ENCODE measurements around the gene IQUB. TPM values are rescaled to one million over a fixed set of nuclear protein-coding genes. Genes with fewer than 3 reads are reported as not detected.

Gene IQUB
- total RNA-seq, 1 donor from 2014 or later = 0.63 TPM

GRCh38 chr7:123500878-123501489 is 33.4 kb downstream of the IQUB start:
- no peaks in the 10 kb centered on the region for H3K27me3 ChIP-seq (ENCODE audit: control insufficient read depth, insufficient read depth, low read length)
- no peak for DNase-seq (ENCODE audit: low read depth)
- H3K36me3 ChIP-seq (ENCODE audit: control insufficient read depth, insufficient read depth, low read length) = no peaks in the 10 kb centered on the region
- no peak overlapping the region for H3K4me3 ChIP-seq (ENCODE audit: low read depth, low read length)
- TF ChIP-seq CTCF (IDR thresholded peaks at IDR 0.05; ENCODE audit: insufficient read depth, low read length, poor library complexity, severe bottlenecking) = no peak

- H3K4me3 ChIP-seq (ENCODE audit: low read depth, low read length) = no peak overlapping the region
- no peak for TF ChIP-seq CTCF (IDR thresholded peaks at IDR 0.05; ENCODE audit: insufficient read depth, low read length, poor library complexity, severe bottlenecking)
- H3K36me3 ChIP-seq (ENCODE audit: control insufficient read depth, insufficient read depth, low read length) = no peaks in the 10 kb centered on the region
- H3K27me3 ChIP-seq (ENCODE audit: control insufficient read depth, insufficient read depth, low read length) = no peaks in the 10 kb centered on the region
- no peak for DNase-seq (ENCODE audit: low read depth)
Observed at GRCh38 chr7:123499211-123499970, 35.0 kb downstream of the IQUB start.

GRCh38 chr7:123498601-123499000 is 35.8 kb downstream of the IQUB start:
- no peaks in the 10 kb centered on the region for H3K36me3 ChIP-seq (ENCODE audit: control insufficient read depth, insufficient read depth, low read length)
- no peak for TF ChIP-seq CTCF (IDR thresholded peaks at IDR 0.05; ENCODE audit: insufficient read depth, low read length, poor library complexity, severe bottlenecking)
- H3K27me3 ChIP-seq (ENCODE audit: control insufficient read depth, insufficient read depth, low read length) = no peaks in the 10 kb centered on the region
- no peak for DNase-seq (ENCODE audit: low read depth)
- no peak overlapping the region for H3K4me3 ChIP-seq (ENCODE audit: low read depth, low read length)

- TF ChIP-seq CTCF (IDR thresholded peaks at IDR 0.05; ENCODE audit: insufficient read depth, low read length, poor library complexity, severe bottlenecking) = no peak
- H3K36me3 ChIP-seq (ENCODE audit: control insufficient read depth, insufficient read depth, low read length) = no peaks in the 10 kb centered on the region
- H3K27me3 ChIP-seq (ENCODE audit: control insufficient read depth, insufficient read depth, low read length) = no peaks in the 10 kb centered on the region
- no peak overlapping the region for H3K4me3 ChIP-seq (ENCODE audit: low read depth, low read length)
- DNase-seq (ENCODE audit: low read depth) = no peak
Observed at GRCh38 chr7:123498031-123498430, 36.4 kb downstream of the IQUB start.

GRCh38 chr7:123494193-123494796 is 40.1 kb downstream of the IQUB start:
- peak; percentile 67 for TF ChIP-seq CTCF (IDR thresholded peaks at IDR 0.05; ENCODE audit: insufficient read depth, low read length, poor library complexity, severe bottlenecking)
- Histone ChIP-seq H3K27me3 (ENCODE audit: control insufficient read depth, insufficient read depth, low read length) (no peaks in the 10 kb centered on the region), H3K36me3 (ENCODE audit: control insufficient read depth, insufficient read depth, low read length) (no peaks in the 10 kb centered on the region), H3K4me3 (ENCODE audit: low read depth, low read length) (no peak overlapping the region)
- DNase-seq (ENCODE audit: low read depth) = no peak
